ENCODE measurements around the gene ASB7.

DNA sequence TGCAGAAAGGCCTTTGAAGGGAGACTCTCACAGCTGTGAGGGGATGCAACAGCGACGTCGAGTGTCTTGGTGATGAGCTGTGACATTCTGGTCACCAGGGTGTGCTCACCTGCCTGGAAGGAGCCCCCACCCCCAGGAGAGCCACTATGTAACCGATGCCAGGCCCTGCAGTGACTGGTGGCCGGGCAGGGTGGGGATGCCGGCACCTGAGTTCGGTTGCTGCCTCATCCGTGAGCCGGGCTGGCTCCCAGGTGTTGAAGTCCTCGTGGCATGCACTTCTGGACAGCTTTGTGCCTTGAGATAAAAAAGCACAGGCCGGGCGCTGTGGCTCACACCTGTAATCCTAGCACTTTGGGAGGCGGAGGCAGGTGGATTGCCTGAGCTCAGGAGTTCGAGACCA is 56.5 kb downstream of the ASB7 start:
- TF ChIP-seq POLR2AphosphoS5 (IDR thresholded peaks at IDR 0.05) (no peak), EP300 (IDR thresholded peaks at IDR 0.05) (no peak), POLR2A (IDR thresholded peaks at IDR 0.05) (no peak)
- TF ChIP-seq, protein P1, sequence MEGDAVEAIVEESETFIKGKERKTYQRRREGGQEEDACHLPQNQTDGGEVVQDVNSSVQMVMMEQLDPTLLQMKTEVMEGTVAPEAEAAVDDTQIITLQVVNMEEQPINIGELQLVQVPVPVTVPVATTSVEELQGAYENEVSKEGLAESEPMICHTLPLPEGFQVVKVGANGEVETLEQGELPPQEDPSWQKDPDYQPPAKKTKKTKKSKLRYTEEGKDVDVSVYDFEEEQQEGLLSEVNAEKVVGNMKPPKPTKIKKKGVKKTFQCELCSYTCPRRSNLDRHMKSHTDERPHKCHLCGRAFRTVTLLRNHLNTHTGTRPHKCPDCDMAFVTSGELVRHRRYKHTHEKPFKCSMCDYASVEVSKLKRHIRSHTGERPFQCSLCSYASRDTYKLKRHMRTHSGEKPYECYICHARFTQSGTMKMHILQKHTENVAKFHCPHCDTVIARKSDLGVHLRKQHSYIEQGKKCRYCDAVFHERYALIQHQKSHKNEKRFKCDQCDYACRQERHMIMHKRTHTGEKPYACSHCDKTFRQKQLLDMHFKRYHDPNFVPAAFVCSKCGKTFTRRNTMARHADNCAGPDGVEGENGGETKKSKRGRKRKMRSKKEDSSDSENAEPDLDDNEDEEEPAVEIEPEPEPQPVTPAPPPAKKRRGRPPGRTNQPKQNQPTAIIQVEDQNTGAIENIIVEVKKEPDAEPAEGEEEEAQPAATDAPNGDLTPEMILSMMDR (IDR thresholded peaks at IDR 0.05), result no peak
